ENCODE results near the gene NLRP11.

The NLRP11 gene

GRCh38 chr19:55831846-55832245 lies at the start of gene NLRP11:
NLRP11 (minus strand) TSS chr19:55831999; CDS start chr19:55818174, 13,825 bp downstream.
- H3K27ac ChIP-seq = no peak within 1 kb of the TSS
- TF ChIP-seq CTCF (IDR thresholded peaks at IDR 0.05) = no peak
- no peak for TF ChIP-seq ZFX (IDR thresholded peaks at IDR 0.05; ENCODE audit: borderline replicate concordance)

GRCh38 chr19:55877211-55877610 lies 45.4 kb upstream of the NLRP11 start:
- no peak for TF ChIP-seq CTCF (IDR thresholded peaks at IDR 0.05)
- TF ChIP-seq ZFX (IDR thresholded peaks at IDR 0.05; ENCODE audit: borderline replicate concordance) = no peak

GRCh38 chr19:55870736-55871135 lies 38.9 kb upstream of the NLRP11 start:
- no peak overlapping the region for H3K27ac ChIP-seq
- no peak for TF ChIP-seq ZFX (IDR thresholded peaks at IDR 0.05; ENCODE audit: borderline replicate concordance)
- no peak for TF ChIP-seq CTCF (IDR thresholded peaks at IDR 0.05)

More at GRCh38 chr19:55877211-55877610, 45.4 kb upstream of the NLRP11 start:
- no peak overlapping the region for H3K27ac ChIP-seq

GRCh38 chr19:55867101-55867500 lies 35.3 kb upstream of the NLRP11 start:
- TF ChIP-seq CTCF (IDR thresholded peaks at IDR 0.05) (no peak), ZFX (IDR thresholded peaks at IDR 0.05; ENCODE audit: borderline replicate concordance) (no peak)
- no peak overlapping the region for H3K27ac ChIP-seq

- no peak overlapping the region for H3K27ac ChIP-seq
- no peak for TF ChIP-seq ZFX (IDR thresholded peaks at IDR 0.05; ENCODE audit: borderline replicate concordance)
- TF ChIP-seq CTCF (IDR thresholded peaks at IDR 0.05) = no peak
These were observed 34.7 kb upstream of the NLRP11 start for GRCh38 chr19:55866521-55866920.

GRCh38 chr19:55858969-55859368 lies 27.2 kb upstream of the NLRP11 start:
- TF ChIP-seq CTCF (IDR thresholded peaks at IDR 0.05) (no peak), ZFX (IDR thresholded peaks at IDR 0.05; ENCODE audit: borderline replicate concordance) (no peak)
- H3K27ac ChIP-seq = no peak overlapping the region

GRCh38 chr19:55858401-55858800 lies 26.6 kb upstream of the NLRP11 start:
- TF ChIP-seq ZFX (IDR thresholded peaks at IDR 0.05; ENCODE audit: borderline replicate concordance) (no peak), CTCF (IDR thresholded peaks at IDR 0.05) (no peak)

More at GRCh38 chr19:55858401-55858800, 26.6 kb upstream of the NLRP11 start:
- no peak overlapping the region for H3K27ac ChIP-seq
